Chondrocyte (in vitro differentiated cells): ENCODE measurements around the gene ERMAP. TPM values are rescaled to one million over a fixed set of nuclear protein-coding genes. Genes with fewer than 3 reads are reported as not detected.

Experiments
- DNase-seq: peaks from one replicate; pipeline ENCODE4 v3.0.0; 2021; ENCODE audit warnings: mixed read lengths, low spot score
- H3K27ac Mint-ChIP-seq: one replicate; pipeline ENCODE4 v1.8.0; 2021; ENCODE audit warnings: mild to moderate bottlenecking, moderate library complexity, mixed read lengths; ENCODE audit not compliant: unreplicated experiment
- H3K27me3 Mint-ChIP-seq: 2 replicates; pipeline ENCODE4 v1.8.0; 2021; ENCODE audit warnings: low read depth, mixed read lengths
- H3K36me3 Mint-ChIP-seq: 2 replicates; pipeline ENCODE4 v1.8.0; 2021; ENCODE audit warnings: low read depth, mixed read lengths
- H3K4me1 Mint-ChIP-seq: 2 replicates; pipeline ENCODE4 v1.8.0; 2021; ENCODE audit warnings: low read depth, mild to moderate bottlenecking, mixed read lengths
- H3K4me3 Mint-ChIP-seq: one replicate; pipeline ENCODE4 v1.8.0; 2021; ENCODE audit warnings: mild to moderate bottlenecking, moderate library complexity, mixed read lengths; ENCODE audit not compliant: unreplicated experiment
- H3K9me3 Mint-ChIP-seq: 2 replicates; pipeline ENCODE4 v1.8.0; 2021; ENCODE audit warnings: low read depth, mixed read lengths
- total RNA-seq: library from RNA; stranded (reverse); gene quantifications from 3 replicates; pipeline ENCODE4 v1.2.1, GENCODE V29; 2021
- TF ChIP-seq, protein P1 (sequence below): fragments of 200-600 bp; sonication (generic); IDR thresholded peaks from 2 replicates; pipeline ENCODE4 v1.5.0; 2021; ENCODE audit warnings: antibody characterized with exemption, mild to moderate bottlenecking, moderate library complexity

ERMAP gene
- total RNA-seq, 1 donor from 2014 or later = 13.7 TPM

DNA sequence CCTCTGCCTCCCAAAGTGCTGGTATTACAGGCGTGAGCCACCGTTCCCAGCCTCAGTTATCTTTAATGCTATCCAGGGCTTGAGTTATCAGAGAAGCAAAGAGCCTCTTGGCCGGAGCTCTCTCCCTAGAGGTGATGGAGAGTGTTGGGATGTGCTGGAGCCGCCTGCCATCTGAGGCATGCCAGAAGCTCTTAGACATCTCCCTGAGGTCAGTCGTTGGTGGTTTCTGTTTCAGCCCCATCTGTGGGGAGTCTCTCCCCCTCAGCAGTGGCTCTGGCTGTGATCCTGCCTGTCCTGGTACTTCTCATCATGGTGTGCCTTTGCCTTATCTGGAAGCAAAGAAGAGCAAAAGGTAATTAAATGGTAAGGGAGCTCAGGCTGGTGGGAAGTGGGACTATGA, 17.9 kb downstream of the ERMAP start:
- no peak for DNase-seq
- no peak overlapping the region for H3K27ac Mint-ChIP-seq
- no peaks in the 10 kb centered on the region for H3K4me1 Mint-ChIP-seq
- no peaks in the 10 kb centered on the region for H3K27me3 Mint-ChIP-seq
- peaks cover 22% of the 10 kb centered on the region for H3K36me3 Mint-ChIP-seq
- no peaks in the 10 kb centered on the region for H3K9me3 Mint-ChIP-seq
- no peak overlapping the region for H3K4me3 Mint-ChIP-seq
- TF ChIP-seq, protein P1, sequence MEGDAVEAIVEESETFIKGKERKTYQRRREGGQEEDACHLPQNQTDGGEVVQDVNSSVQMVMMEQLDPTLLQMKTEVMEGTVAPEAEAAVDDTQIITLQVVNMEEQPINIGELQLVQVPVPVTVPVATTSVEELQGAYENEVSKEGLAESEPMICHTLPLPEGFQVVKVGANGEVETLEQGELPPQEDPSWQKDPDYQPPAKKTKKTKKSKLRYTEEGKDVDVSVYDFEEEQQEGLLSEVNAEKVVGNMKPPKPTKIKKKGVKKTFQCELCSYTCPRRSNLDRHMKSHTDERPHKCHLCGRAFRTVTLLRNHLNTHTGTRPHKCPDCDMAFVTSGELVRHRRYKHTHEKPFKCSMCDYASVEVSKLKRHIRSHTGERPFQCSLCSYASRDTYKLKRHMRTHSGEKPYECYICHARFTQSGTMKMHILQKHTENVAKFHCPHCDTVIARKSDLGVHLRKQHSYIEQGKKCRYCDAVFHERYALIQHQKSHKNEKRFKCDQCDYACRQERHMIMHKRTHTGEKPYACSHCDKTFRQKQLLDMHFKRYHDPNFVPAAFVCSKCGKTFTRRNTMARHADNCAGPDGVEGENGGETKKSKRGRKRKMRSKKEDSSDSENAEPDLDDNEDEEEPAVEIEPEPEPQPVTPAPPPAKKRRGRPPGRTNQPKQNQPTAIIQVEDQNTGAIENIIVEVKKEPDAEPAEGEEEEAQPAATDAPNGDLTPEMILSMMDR = no peak

DNA sequence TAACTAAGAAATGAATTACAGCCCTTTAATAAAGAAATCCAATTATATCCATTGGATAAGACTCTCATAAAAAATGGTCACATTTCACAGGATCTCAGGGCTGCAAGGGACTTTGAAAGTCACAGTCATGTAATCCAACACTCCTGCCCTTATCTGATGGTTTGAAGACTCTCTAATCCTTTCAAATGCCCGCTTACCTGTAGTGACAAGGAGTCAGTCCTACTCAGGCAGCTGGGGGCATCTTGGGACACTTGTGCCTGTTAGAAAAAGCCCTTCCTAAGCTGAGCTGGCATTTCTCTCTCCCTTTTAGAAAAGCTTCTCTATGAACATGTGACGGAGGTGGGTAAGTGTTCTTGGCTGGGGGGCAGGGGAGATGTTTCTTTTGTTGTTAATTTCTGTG, 18.5 kb downstream of the ERMAP start:
- Mint-ChIP-seq H3K27me3 (no peaks in the 10 kb centered on the region), H3K9me3 (no peaks in the 10 kb centered on the region), H3K4me3 (no peak overlapping the region), H3K36me3 (peaks cover 20% of the 10 kb centered on the region), H3K4me1 (no peaks in the 10 kb centered on the region), H3K27ac (no peak overlapping the region)
- TF ChIP-seq, protein P1 = no peak
- DNase-seq = no peak

DNA sequence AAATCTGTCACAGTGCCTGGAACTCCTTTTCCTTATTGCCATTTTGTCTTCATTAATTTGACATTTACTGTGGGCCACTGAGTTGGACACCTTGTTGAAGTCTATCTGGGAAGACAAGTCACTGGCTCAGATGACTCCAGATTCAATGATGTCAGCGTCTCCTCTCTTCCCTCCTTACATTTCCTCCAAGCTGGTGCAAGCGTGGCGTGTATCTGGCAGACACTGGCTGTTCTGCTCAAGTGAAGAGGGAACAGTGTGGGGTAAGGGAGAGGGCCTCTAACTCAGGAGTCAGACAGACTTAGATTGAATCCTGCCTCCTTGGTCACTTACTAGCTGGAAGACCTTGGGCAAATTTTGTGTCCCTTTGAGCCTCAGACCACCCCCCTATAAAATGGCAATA, 20.8 kb downstream of the ERMAP start:
- peaks cover 22% of the 10 kb centered on the region for H3K36me3 Mint-ChIP-seq
- H3K4me3 Mint-ChIP-seq = no peak overlapping the region
- no peak for DNase-seq
- H3K9me3 Mint-ChIP-seq = no peaks in the 10 kb centered on the region
- TF ChIP-seq, protein P1 = no peak
- H3K27ac Mint-ChIP-seq = no peak overlapping the region
- no peaks in the 10 kb centered on the region for H3K27me3 Mint-ChIP-seq
- H3K4me1 Mint-ChIP-seq = no peaks in the 10 kb centered on the region

DNA sequence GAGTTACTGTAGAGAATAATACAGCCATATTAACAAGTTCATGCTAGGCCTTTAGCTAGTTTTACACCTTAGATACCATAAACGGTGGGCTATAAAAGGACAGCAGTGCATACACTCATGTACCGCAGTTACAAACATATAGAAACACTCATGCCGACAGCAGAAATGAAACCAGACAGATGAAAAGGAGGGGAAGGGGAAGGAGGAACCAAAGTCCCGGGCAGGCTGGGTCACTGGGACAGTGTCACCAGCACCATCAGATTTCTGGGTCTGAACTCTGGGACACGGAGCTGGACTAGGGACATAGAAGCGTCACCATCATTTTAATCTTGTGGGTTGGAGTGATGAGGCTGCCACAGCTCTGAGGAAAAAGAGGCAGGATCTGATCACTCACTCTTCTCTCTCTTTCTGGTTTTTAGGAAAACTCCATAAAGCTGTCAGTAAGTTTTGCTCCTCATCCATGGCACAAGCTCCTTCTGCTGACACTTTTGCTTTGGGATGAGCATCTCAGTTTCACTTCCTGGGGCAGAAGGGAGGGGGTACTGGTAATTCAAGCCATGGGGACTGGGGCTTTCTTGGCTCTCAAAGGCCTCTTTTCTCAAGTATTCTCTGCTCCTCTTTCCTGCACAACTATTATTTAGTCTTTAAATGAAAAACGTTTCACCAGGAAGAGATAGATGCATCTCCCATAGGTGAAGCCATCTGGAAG, 21.7 kb downstream of the ERMAP start:
- no peak for DNase-seq
- TF ChIP-seq, protein P1 = no peak
- no peaks in the 10 kb centered on the region for H3K9me3 Mint-ChIP-seq
- H3K4me1 Mint-ChIP-seq = no peaks in the 10 kb centered on the region
- peaks cover 29% of the 10 kb centered on the region for H3K36me3 Mint-ChIP-seq
- no peak overlapping the region for H3K4me3 Mint-ChIP-seq
- no peaks in the 10 kb centered on the region for H3K27me3 Mint-ChIP-seq
- no peak overlapping the region for H3K27ac Mint-ChIP-seq

DNA sequence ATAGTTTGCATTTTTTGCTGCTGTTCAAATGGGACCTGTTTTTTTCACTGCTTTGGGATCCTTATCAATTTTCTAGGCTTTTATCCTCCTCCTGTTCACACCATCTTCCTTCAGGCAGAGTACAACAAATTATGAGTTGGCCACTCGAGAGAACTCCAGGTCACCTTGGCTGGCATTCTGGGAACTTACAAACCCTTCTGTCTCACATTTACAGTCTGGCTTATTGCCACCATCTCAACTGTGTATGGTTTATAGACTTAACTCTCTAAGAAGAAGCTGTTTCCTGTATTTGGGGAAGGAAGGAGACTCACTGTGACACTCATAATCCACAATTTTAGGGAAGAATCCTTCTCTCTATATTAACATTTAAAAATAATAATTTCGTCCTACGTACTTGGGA, 24.1 kb downstream of the ERMAP start:
- TF ChIP-seq, protein P1 = no peak
- H3K4me3 Mint-ChIP-seq = no peak overlapping the region
- H3K9me3 Mint-ChIP-seq = no peaks in the 10 kb centered on the region
- H3K27ac Mint-ChIP-seq = no peak overlapping the region
- peaks cover 24% of the 10 kb centered on the region for H3K36me3 Mint-ChIP-seq
- H3K4me1 Mint-ChIP-seq = peaks cover 4% of the 10 kb centered on the region
- H3K27me3 Mint-ChIP-seq = no peaks in the 10 kb centered on the region
- DNase-seq = no peak
